ENCODE measurements around the gene OR8A1. TPM values are rescaled to one million over a fixed set of nuclear protein-coding genes. Genes with fewer than 3 reads are reported as not detected.

OR8A1 gene
- not detected for total RNA-seq
- polyA plus RNA-seq: not detected
- long read RNA-seq, donor 1: 0 reads
- long read RNA-seq, donor 2: 0 reads

DNA sequence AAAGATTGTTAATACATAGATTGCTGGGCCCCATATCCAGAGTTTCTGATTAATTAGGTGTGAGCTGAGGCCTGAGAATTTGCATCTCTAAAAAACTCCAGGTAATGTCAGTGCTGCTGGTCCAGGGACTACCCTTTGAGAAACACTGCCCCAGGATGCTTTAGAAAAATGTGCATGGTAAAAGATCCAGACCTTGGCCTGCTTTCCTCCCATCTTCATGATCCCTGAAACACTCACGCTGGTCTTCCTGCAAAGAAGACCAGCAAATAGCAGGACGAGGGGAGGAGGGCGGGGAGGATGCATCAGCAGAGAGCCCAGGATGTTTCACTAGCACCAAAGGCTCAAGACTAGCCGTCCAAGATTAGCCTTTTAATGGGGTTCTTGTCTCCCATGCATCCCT lies at the start of gene OR8A1:
TSS of gene OR8A1 (plus strand) at position 301 of the 400 bp plus-strand sequence. CDS start 123 bp downstream, outside the sequence.
- WGBS, 2 donors: 61 to 83% methylated on average over 3 to 4 of the region's 4 CpGs
- H3K9me3 ChIP-seq (ENCODE audit: control insufficient read depth, low read length): no peaks in the 10 kb centered on the region
- intact Hi-C loops (cut with DNase I): no loop called here
- H3K4me1 ChIP-seq (ENCODE audit: control insufficient read depth in 1 of 2, insufficient read depth in 2 of 2, low read length in 2 of 2): no peaks in the 10 kb centered on the region
- no peak within 1 kb of the TSS for H3K4me3 ChIP-seq (ENCODE audit: low read length in 2 of 2)
- H3K27ac ChIP-seq (ENCODE audit: low read depth in 1 of 2, low read length in 2 of 2): no peak within 1 kb of the TSS
- no peaks in the 10 kb centered on the region for H3K27me3 ChIP-seq (ENCODE audit: control insufficient read depth in 1 of 2, insufficient read depth in 2 of 2, low read length in 1 of 2)
- H3K36me3 ChIP-seq (ENCODE audit: control insufficient read depth in 1 of 2, insufficient read depth in 2 of 2, low read length in 1 of 2): no peaks in the 10 kb centered on the region
- ATAC-seq (ENCODE audit: low FRiP score) (no peak), DNase-seq (no peak)

DNA sequence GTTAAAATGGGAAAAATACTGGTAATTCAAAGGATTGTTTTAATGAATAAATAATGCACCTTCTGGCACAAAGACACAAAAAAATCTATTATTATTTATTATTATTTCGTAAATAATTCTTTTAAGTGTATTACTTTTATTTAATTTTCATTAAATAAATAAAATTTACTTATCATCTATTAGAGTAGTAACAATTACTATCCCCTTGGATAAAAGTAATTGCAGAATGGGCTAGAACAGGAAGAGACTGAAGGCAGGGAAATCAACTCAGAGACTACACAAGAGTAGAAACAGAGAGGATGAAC lies 49.3 kb upstream of the OR8A1 start:
- DNase-seq: no peak
- 82 to 84% methylated on average over 1 of the region's 1 CpG for WGBS, 2 donors
- no peak for ATAC-seq (ENCODE audit: low FRiP score)
- no peak overlapping the region for H3K27ac ChIP-seq (ENCODE audit: low read depth in 1 of 2, low read length in 2 of 2)
- H3K4me1 ChIP-seq (ENCODE audit: control insufficient read depth in 1 of 2, insufficient read depth in 2 of 2, low read length in 2 of 2): no peaks in the 10 kb centered on the region
- H3K9me3 ChIP-seq (ENCODE audit: control insufficient read depth, low read length): no peaks in the 10 kb centered on the region
- no peaks in the 10 kb centered on the region for H3K27me3 ChIP-seq (ENCODE audit: control insufficient read depth in 1 of 2, insufficient read depth in 2 of 2, low read length in 1 of 2)
- no peak overlapping the region for H3K4me3 ChIP-seq (ENCODE audit: low read length in 2 of 2)
- intact Hi-C loops (cut with DNase I): no loop called here
- no peaks in the 10 kb centered on the region for H3K36me3 ChIP-seq (ENCODE audit: control insufficient read depth in 1 of 2, insufficient read depth in 2 of 2, low read length in 1 of 2)

DNA sequence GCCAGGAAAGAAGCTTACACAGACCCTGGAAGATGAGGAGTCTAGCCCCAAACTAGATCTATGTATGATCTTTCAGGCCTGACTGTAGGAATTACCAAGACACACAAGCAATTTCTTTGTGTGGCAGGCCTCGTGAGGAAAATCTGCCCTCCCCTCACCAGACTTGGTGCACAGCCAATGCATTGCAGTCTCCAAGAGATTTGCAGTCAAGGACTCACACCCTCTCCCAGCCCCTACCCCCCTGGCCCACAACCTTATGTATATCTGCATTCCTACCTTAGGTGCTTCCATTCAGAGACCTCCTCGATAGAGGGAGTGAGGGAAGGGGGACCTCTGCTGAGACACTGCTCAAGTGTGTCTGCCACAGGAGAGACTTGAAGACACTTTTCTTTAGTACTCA lies 36.2 kb upstream of the OR8A1 start:
- Histone ChIP-seq H3K4me3 (ENCODE audit: low read length in 2 of 2) (no peak overlapping the region), H3K27me3 (ENCODE audit: control insufficient read depth in 1 of 2, insufficient read depth in 2 of 2, low read length in 1 of 2) (peaks cover 0 to 2% of the 10 kb centered on the region in 2 donors), H3K4me1 (ENCODE audit: control insufficient read depth in 1 of 2, insufficient read depth in 2 of 2, low read length in 2 of 2) (no peaks in the 10 kb centered on the region), H3K36me3 (ENCODE audit: control insufficient read depth in 1 of 2, insufficient read depth in 2 of 2, low read length in 1 of 2) (no peaks in the 10 kb centered on the region), H3K9me3 (ENCODE audit: control insufficient read depth, low read length) (peaks cover 2% of the 10 kb centered on the region), H3K27ac (ENCODE audit: low read depth in 1 of 2, low read length in 2 of 2) (no peak overlapping the region)
- DNase-seq (no peak), ATAC-seq (ENCODE audit: low FRiP score) (no peak)
- WGBS, 2 donors: 33 to 47% methylated on average over 2 of the region's 2 CpGs
- intact Hi-C loops (cut with DNase I): no loop called here

DNA sequence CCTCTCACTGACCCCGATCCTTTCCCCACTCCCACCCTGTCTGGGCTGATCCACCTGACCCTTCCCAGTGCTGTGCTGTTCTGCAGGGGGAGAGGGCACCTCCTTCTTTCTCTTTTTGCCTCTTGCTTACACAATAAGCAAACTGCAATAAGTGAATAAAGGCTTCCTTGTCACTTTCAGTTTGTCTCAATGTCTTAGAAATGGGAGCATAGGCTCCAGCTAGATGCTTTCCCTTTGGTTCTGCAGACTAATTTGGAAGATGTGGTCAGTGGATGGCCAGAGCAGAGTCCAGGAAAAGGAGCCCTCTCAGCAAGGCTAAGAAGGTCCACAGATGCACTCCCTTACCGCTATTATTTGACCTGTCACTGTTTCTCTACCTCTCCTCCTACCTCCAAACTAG lies 35.7 kb upstream of the OR8A1 start:
- DNase-seq: no peak
- Histone ChIP-seq H3K36me3 (ENCODE audit: control insufficient read depth in 1 of 2, insufficient read depth in 2 of 2, low read length in 1 of 2) (no peaks in the 10 kb centered on the region), H3K4me1 (ENCODE audit: control insufficient read depth in 1 of 2, insufficient read depth in 2 of 2, low read length in 2 of 2) (no peaks in the 10 kb centered on the region), H3K27ac (ENCODE audit: low read depth in 1 of 2, low read length in 2 of 2) (no peak overlapping the region), H3K4me3 (ENCODE audit: low read length in 2 of 2) (no peak overlapping the region), H3K9me3 (ENCODE audit: control insufficient read depth, low read length) (peaks cover 2% of the 10 kb centered on the region), H3K27me3 (ENCODE audit: control insufficient read depth in 1 of 2, insufficient read depth in 2 of 2, low read length in 1 of 2) (peaks cover 0 to 2% of the 10 kb centered on the region in 2 donors)
- ATAC-seq (ENCODE audit: low FRiP score): no peak
- 77 to 83% methylated on average over 2 of the region's 2 CpGs for WGBS, 2 donors
- intact Hi-C loops (cut with DNase I): no loop called here

DNA sequence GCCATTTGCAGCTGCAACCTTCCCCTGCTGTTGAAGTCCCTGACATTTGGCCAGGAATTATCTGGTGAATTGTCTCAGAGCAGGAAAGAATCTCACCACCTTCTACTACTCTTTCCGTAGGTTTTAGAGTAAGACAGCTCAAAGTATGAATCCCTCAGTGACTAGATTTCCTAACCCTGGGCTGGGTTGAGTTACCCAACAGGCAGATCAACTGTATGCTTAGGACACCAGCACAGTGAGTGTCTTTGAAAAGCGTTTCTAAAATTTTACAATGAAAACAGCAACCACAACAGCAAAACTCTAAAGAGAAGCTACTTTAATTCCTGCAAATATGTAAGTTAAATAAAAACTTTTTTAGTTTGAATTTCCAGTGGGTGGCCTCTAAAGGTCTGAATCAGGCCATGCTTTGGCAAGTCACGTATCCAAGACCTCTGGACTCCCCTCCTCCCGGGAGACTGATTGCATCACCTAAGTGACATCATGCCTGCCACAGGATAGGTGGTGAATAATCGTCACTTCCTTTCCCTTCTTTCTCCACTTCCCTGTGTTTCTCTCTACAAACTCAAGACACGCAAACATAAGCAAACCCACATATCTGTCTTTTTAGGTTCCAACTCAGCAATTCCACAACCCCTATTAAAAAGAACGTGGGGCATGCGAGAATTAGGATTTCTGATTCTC lies 34.1 kb upstream of the OR8A1 start:
- Histone ChIP-seq H3K36me3 (ENCODE audit: control insufficient read depth in 1 of 2, insufficient read depth in 2 of 2, low read length in 1 of 2) (no peaks in the 10 kb centered on the region), H3K4me3 (ENCODE audit: low read length in 2 of 2) (no peak overlapping the region), H3K27ac (ENCODE audit: low read depth in 1 of 2, low read length in 2 of 2) (no peak overlapping the region), H3K9me3 (ENCODE audit: control insufficient read depth, low read length) (peaks cover 2% of the 10 kb centered on the region), H3K4me1 (ENCODE audit: control insufficient read depth in 1 of 2, insufficient read depth in 2 of 2, low read length in 2 of 2) (no peaks in the 10 kb centered on the region), H3K27me3 (ENCODE audit: control insufficient read depth in 1 of 2, insufficient read depth in 2 of 2, low read length in 1 of 2) (peaks cover 0 to 2% of the 10 kb centered on the region in 2 donors)
- ATAC-seq (ENCODE audit: low FRiP score): no peak
- DNase-seq: no peak
- intact Hi-C loops (cut with DNase I): no loop called here
- 75 to 84% methylated on average over 8 of the region's 8 CpGs for WGBS, 2 donors

DNA sequence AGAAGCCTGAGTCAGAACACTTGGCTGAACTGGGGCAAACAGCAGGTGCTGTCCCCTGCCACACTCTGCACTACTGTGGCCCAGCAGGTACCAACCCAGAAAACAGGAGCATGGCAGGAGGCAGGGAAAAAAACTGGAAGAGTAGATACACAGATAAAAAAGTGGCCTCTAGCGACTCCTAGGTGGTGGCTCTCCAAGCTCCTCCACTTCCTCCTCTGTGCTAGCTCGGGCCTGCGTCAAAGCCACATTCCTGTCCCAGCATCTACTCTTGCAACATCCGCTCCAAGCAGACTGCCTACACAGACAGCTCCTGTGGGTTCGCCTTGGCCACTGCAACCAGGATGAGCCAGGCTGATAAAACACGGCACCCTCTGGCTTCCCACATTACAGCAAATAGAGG lies 33.3 kb upstream of the OR8A1 start:
- WGBS, 2 donors: 40 to 67% methylated on average over 6 of the region's 6 CpGs
- H3K4me1 ChIP-seq (ENCODE audit: control insufficient read depth in 1 of 2, insufficient read depth in 2 of 2, low read length in 2 of 2): no peaks in the 10 kb centered on the region
- DNase-seq: peak in 1 of 2 donors; percentile 78

DNA sequence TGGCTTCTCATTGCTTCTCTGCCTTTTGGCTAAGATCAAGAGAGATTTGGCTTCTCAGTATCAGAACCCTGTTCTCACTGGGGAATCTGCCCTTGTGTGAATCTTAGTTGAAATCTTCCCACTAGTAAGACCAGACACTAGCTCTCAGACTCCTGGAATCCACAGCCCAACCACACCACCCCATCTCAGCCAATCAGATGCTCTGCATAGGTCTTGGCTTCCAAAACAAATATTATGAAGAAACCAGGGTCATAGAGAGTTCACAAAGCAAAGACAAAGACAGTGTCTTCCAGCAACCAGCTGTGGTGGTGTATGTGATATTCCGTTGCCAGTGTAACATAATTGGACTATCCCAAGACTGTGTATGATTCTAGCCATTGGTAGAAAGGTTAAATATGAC lies 31.8 kb upstream of the OR8A1 start:
- H3K4me3 ChIP-seq (ENCODE audit: low read length in 2 of 2): no peak overlapping the region
- no peaks in the 10 kb centered on the region for H3K36me3 ChIP-seq (ENCODE audit: control insufficient read depth in 1 of 2, insufficient read depth in 2 of 2, low read length in 1 of 2)
- H3K4me1 ChIP-seq (ENCODE audit: control insufficient read depth in 1 of 2, insufficient read depth in 2 of 2, low read length in 2 of 2): no peaks in the 10 kb centered on the region
- WGBS, 2 donors: 58 to 65% methylated on average over 1 of the region's 1 CpG
- peaks cover 0 to 2% of the 10 kb centered on the region in 2 donors for H3K27me3 ChIP-seq (ENCODE audit: control insufficient read depth in 1 of 2, insufficient read depth in 2 of 2, low read length in 1 of 2)
- peak; percentile 76 for ATAC-seq (ENCODE audit: low FRiP score)
- DNase-seq: no peak
- intact Hi-C loops (cut with DNase I): no loop called here
- H3K27ac ChIP-seq (ENCODE audit: low read depth in 1 of 2, low read length in 2 of 2): no peak overlapping the region
- no peaks in the 10 kb centered on the region for H3K9me3 ChIP-seq (ENCODE audit: control insufficient read depth, low read length)

More for the DNA sequence above, 33.3 kb upstream of the OR8A1 start:
- Histone ChIP-seq H3K36me3 (ENCODE audit: control insufficient read depth in 1 of 2, insufficient read depth in 2 of 2, low read length in 1 of 2) (no peaks in the 10 kb centered on the region), H3K9me3 (ENCODE audit: control insufficient read depth, low read length) (peaks cover 2% of the 10 kb centered on the region), H3K27ac (ENCODE audit: low read depth in 1 of 2, low read length in 2 of 2) (no peak overlapping the region), H3K27me3 (ENCODE audit: control insufficient read depth in 1 of 2, insufficient read depth in 2 of 2, low read length in 1 of 2) (peaks cover 0 to 2% of the 10 kb centered on the region in 2 donors), H3K4me3 (ENCODE audit: low read length in 2 of 2) (no peak overlapping the region)
- intact Hi-C loops (cut with DNase I): no loop called here
- peak; percentile 78 for ATAC-seq (ENCODE audit: low FRiP score)

DNA sequence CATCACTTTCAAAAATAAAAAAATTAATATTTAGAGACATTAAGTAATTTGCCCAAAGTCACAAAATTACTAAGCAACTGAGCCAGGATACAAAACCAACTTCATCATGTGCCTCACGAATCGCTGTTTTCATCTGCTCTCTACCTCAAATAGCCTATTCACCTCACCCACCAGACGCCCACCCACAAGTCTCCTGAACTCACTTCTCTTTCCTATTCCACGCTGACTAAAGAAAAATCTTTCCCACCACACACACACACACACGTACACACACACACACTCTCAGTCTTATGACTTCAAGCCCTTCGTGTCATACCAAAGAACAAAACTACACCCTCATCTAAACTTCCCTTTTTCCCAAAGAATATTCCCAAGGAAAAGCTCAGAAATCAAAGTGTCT lies 28.6 kb upstream of the OR8A1 start:
- ATAC-seq (ENCODE audit: low FRiP score): no peak
- intact Hi-C loops (cut with DNase I): no loop called here
- no peak for DNase-seq
- H3K27me3 ChIP-seq (ENCODE audit: control insufficient read depth in 1 of 2, insufficient read depth in 2 of 2, low read length in 1 of 2): peaks cover 0 to 2% of the 10 kb centered on the region in 2 donors
- no peaks in the 10 kb centered on the region for H3K36me3 ChIP-seq (ENCODE audit: control insufficient read depth in 1 of 2, insufficient read depth in 2 of 2, low read length in 1 of 2)
- no peaks in the 10 kb centered on the region for H3K9me3 ChIP-seq (ENCODE audit: control insufficient read depth, low read length)
- H3K27ac ChIP-seq (ENCODE audit: low read depth in 1 of 2, low read length in 2 of 2): no peak overlapping the region
- H3K4me1 ChIP-seq (ENCODE audit: control insufficient read depth in 1 of 2, insufficient read depth in 2 of 2, low read length in 2 of 2): no peaks in the 10 kb centered on the region
- H3K4me3 ChIP-seq (ENCODE audit: low read length in 2 of 2): no peak overlapping the region
- 76 to 77% methylated on average over 6 of the region's 6 CpGs for WGBS, 2 donors

DNA sequence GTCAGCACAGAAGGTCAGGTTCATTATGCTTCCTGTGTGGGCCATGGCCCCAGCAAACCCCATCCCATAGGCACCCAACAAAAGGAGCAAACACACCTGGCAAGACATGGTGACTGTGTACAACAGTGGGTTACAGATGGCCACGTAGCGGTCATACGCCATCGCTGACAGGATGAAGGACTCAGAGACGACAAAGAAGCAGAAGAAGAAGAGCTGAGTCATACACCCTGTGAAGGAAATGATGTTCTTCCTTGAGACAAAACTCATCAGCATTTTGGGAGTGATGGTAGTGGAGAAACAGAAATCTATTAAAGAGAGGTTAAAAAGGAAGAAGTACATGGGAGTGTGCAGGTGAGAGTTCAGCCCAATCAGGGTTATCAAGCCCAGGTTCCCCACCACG lies 26.7 kb upstream of the OR8A1 start:
- Histone ChIP-seq H3K9me3 (ENCODE audit: control insufficient read depth, low read length) (no peaks in the 10 kb centered on the region), H3K36me3 (ENCODE audit: control insufficient read depth in 1 of 2, insufficient read depth in 2 of 2, low read length in 1 of 2) (no peaks in the 10 kb centered on the region), H3K27me3 (ENCODE audit: control insufficient read depth in 1 of 2, insufficient read depth in 2 of 2, low read length in 1 of 2) (peaks cover 0 to 2% of the 10 kb centered on the region in 2 donors), H3K4me1 (ENCODE audit: control insufficient read depth in 1 of 2, insufficient read depth in 2 of 2, low read length in 2 of 2) (no peaks in the 10 kb centered on the region), H3K27ac (ENCODE audit: low read depth in 1 of 2, low read length in 2 of 2) (no peak overlapping the region), H3K4me3 (ENCODE audit: low read length in 2 of 2) (no peak overlapping the region)
- intact Hi-C loops (cut with DNase I): no loop called here
- 90% methylated on average over 6 of the region's 6 CpGs for WGBS, 2 donors
- no peak for DNase-seq
- ATAC-seq (ENCODE audit: low FRiP score): no peak
